Measurements from ENCODE around the gene ADARB2.

DNA sequence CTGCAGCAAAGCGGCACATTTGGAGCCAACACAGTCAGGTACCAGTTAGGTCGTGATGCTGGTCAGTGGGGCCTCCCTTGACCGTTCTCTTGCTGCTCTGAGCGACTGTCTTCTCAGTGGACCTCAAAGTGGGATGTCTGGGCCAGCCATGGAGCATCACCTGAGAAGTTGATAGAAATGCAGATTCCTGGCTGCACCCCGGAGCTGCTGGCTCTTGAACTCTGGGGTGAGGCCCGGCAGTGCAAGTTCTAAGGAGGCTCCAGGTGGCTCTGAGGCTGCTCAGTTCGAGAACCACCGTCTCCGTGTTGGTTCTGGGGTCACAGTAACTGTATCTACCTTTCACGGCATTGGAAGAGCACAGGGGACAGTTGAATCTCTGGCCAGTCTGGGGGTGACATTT lies 533.6 kb downstream of the ADARB2 start:
- TF ChIP-seq POLR2AphosphoS5 (IDR thresholded peaks at IDR 0.05; ENCODE audit: low read depth, low read length) (no peak), REST (IDR thresholded peaks at IDR 0.05; ENCODE audit: insufficient read depth in 1 of 2, low read depth in 2 of 2, low read length in 2 of 2) (no peak)
